ENCODE data around the gene DTD1.

GRCh38 chr20:18724788-18725464, 137.1 kb downstream of the DTD1 start:
- TF ChIP-seq GATA2 (IDR thresholded peaks at IDR 0.05; ENCODE audit: low read depth, low read length), result no peak
- no peak for TF ChIP-seq GATA3 (IDR thresholded peaks at IDR 0.05; ENCODE audit: low read depth, low read length)
